GM21360 (cell line): ENCODE measurements around the gene ZBTB20.

Experiments
- ATAC-seq: cut with Tn5 transposase; IDR thresholded peaks from one replicate; pipeline ENCODE4 v1.9.1; 2021; ENCODE audit warnings: mild to moderate bottlenecking, moderate library complexity; ENCODE audit not compliant: unreplicated experiment

The ZBTB20 gene

GRCh38 chr3:114428044-114428595 is 719.0 kb downstream of the ZBTB20 start:
- peak; percentile 95 for ATAC-seq

GRCh38 chr3:114427285-114428043 is 719.6 kb downstream of the ZBTB20 start:
- ATAC-seq, result peak; percentile 15

GRCh38 chr3:114424337-114424736 is 722.8 kb downstream of the ZBTB20 start:
- no peak for ATAC-seq

- no peak for ATAC-seq
These were observed 725.9 kb downstream of the ZBTB20 start for GRCh38 chr3:114421204-114421603.

- ATAC-seq, result no peak
These were observed 727.0 kb downstream of the ZBTB20 start for GRCh38 chr3:114420072-114420471.

- ATAC-seq, result peak; percentile 68
These were observed 728.2 kb downstream of the ZBTB20 start for GRCh38 chr3:114418724-114419543.

GRCh38 chr3:114418107-114418506 is 729.0 kb downstream of the ZBTB20 start:
- peak; percentile 71 for ATAC-seq

- ATAC-seq, result peak; percentile 8
These were observed 729.4 kb downstream of the ZBTB20 start for GRCh38 chr3:114417675-114418074.

- no peak for ATAC-seq
These were observed 729.8 kb downstream of the ZBTB20 start for GRCh38 chr3:114417265-114417664.

- ATAC-seq, result peak; percentile 79
These were observed 735.0 kb downstream of the ZBTB20 start for GRCh38 chr3:114411811-114412803.

GRCh38 chr3:114411190-114411668 is 735.9 kb downstream of the ZBTB20 start:
- no peak for ATAC-seq

- ATAC-seq, result no peak
These were observed 738.1 kb downstream of the ZBTB20 start for GRCh38 chr3:114408736-114409670.

- no peak for ATAC-seq
These were observed 740.2 kb downstream of the ZBTB20 start for GRCh38 chr3:114406922-114407321.

GRCh38 chr3:114406286-114406685 is 740.8 kb downstream of the ZBTB20 start:
- ATAC-seq, result no peak

- ATAC-seq, result peak; percentile 81
These were observed 741.7 kb downstream of the ZBTB20 start for GRCh38 chr3:114405202-114405990.

- ATAC-seq, result no peak
These were observed 742.5 kb downstream of the ZBTB20 start for GRCh38 chr3:114404590-114404989.

- no peak for ATAC-seq
These were observed 744.2 kb downstream of the ZBTB20 start for GRCh38 chr3:114402838-114403237.

GRCh38 chr3:114401346-114401745 is 745.7 kb downstream of the ZBTB20 start:
- ATAC-seq, result no peak
